ENCODE measurements around the gene TGFBR2. TPM values are rescaled to one million over a fixed set of nuclear protein-coding genes. Genes with fewer than 3 reads are reported as not detected.
A peak's percentile ranks its signal among the peaks of the same experiment; 100 is the strongest.

The TGFBR2 gene
- total RNA-seq, 1 donor from 2014 or later, result 144 TPM

- intact Hi-C loops (cut with micrococcal nuclease), result loop anchor here (10.0 kb wide), 1 partner anchor 500 kb away; no protein-coding TSS in a partner anchor
- Histone ChIP-seq H3K36me3 (peaks cover 63% of the 10 kb centered on the region), H3K9me3 (replicated peaks) (no peaks in the 10 kb centered on the region), H3K27me3 (ENCODE audit: low read depth) (no peaks in the 10 kb centered on the region), H3K4me3 (no peak overlapping the region), H3K27ac (replicated peaks) (peak overlapping the region; percentile 76), H3K4me1 (peaks cover 78% of the 10 kb centered on the region)
- no peak for DNase-seq
- TF ChIP-seq, protein P1, sequence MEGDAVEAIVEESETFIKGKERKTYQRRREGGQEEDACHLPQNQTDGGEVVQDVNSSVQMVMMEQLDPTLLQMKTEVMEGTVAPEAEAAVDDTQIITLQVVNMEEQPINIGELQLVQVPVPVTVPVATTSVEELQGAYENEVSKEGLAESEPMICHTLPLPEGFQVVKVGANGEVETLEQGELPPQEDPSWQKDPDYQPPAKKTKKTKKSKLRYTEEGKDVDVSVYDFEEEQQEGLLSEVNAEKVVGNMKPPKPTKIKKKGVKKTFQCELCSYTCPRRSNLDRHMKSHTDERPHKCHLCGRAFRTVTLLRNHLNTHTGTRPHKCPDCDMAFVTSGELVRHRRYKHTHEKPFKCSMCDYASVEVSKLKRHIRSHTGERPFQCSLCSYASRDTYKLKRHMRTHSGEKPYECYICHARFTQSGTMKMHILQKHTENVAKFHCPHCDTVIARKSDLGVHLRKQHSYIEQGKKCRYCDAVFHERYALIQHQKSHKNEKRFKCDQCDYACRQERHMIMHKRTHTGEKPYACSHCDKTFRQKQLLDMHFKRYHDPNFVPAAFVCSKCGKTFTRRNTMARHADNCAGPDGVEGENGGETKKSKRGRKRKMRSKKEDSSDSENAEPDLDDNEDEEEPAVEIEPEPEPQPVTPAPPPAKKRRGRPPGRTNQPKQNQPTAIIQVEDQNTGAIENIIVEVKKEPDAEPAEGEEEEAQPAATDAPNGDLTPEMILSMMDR (IDR thresholded peaks at IDR 0.05; ENCODE audit: borderline replicate concordance), result no peak
Observed at GRCh38 chr3:30694668-30695067, 88.3 kb downstream of the TGFBR2 start.

DNA sequence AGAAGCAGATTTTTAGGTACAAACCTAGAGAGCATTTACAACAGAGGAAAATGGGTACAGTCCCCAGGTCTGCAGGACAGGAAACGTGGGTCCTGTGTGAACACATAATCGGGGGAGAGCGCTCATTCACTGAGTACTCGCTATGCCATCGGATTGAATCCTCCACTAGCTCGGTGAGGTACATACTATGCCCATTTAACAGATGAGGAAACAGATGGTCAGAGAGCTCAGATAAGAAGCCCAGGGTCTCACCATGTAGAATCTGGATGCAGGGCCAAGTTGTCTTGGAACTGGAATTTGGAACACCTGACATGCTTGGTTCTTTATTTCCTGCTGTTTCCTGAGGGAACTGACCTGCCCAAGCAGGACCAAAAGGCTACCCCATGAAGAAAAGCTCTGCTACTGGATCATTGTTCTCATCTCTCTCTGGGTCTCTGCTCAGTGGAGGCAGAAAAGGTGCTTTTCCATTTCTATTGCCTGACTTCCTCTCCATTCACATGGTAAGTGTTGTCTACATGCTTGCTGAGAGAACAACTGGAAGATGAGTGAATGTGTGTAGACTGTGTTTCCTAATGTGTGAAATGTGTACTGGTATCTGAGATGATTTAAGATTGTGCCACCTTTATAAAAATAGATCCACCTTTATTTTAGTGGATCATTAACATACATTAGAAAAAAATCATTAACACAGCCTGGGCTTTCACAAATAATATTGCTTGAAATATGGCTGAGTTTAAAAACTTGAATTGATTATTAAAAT lies 89.1 kb downstream of the TGFBR2 start:
- Histone ChIP-seq H3K4me1 (peaks cover 70% of the 10 kb centered on the region), H3K4me3 (no peak overlapping the region), H3K36me3 (peaks cover 59% of the 10 kb centered on the region), H3K9me3 (replicated peaks) (no peaks in the 10 kb centered on the region), H3K27ac (replicated peaks) (peak overlapping the region; percentile 76), H3K27me3 (ENCODE audit: low read depth) (no peaks in the 10 kb centered on the region)
- no peak for DNase-seq
- TF ChIP-seq, protein P1 (IDR thresholded peaks at IDR 0.05; ENCODE audit: borderline replicate concordance), result no peak
- intact Hi-C loops (cut with micrococcal nuclease), result loop anchor here (10.0 kb wide), 1 partner anchor 501 kb away; no protein-coding TSS in a partner anchor

- DNase-seq, result peak; percentile 42
- H3K4me3 ChIP-seq, result no peak overlapping the region
- peaks cover 61% of the 10 kb centered on the region for H3K4me1 ChIP-seq
- no peaks in the 10 kb centered on the region for H3K27me3 ChIP-seq (ENCODE audit: low read depth)
- H3K27ac ChIP-seq (replicated peaks), result peak overlapping the region; percentile 76
- H3K9me3 ChIP-seq (replicated peaks), result no peaks in the 10 kb centered on the region
- TF ChIP-seq, protein P1 (IDR thresholded peaks at IDR 0.05; ENCODE audit: borderline replicate concordance), result no peak
- peaks cover 51% of the 10 kb centered on the region for H3K36me3 ChIP-seq
- intact Hi-C loops (cut with micrococcal nuclease), result loop anchor here (10.0 kb wide), 1 partner anchor 502 kb away; no protein-coding TSS in a partner anchor
Observed at GRCh38 chr3:30696403-30696819, 90.0 kb downstream of the TGFBR2 start.

- intact Hi-C loops (cut with micrococcal nuclease), result loop anchor here (10.0 kb wide), 1 partner anchor 502 kb away; no protein-coding TSS in a partner anchor
- peaks cover 56% of the 10 kb centered on the region for H3K4me1 ChIP-seq
- TF ChIP-seq, protein P1 (IDR thresholded peaks at IDR 0.05; ENCODE audit: borderline replicate concordance), result no peak
- no peaks in the 10 kb centered on the region for H3K27me3 ChIP-seq (ENCODE audit: low read depth)
- H3K4me3 ChIP-seq, result no peak overlapping the region
- H3K27ac ChIP-seq (replicated peaks), result peak overlapping the region; percentile 76
- H3K36me3 ChIP-seq, result peaks cover 46% of the 10 kb centered on the region
- no peak for DNase-seq
- H3K9me3 ChIP-seq (replicated peaks), result no peaks in the 10 kb centered on the region
Observed at GRCh38 chr3:30696896-30697295, 90.5 kb downstream of the TGFBR2 start.

GRCh38 chr3:30698549-30698948 lies 92.1 kb downstream of the TGFBR2 start:
- TF ChIP-seq, protein P1 (IDR thresholded peaks at IDR 0.05; ENCODE audit: borderline replicate concordance), result no peak
- peaks cover 44% of the 10 kb centered on the region for H3K36me3 ChIP-seq
- peaks cover 8% of the 10 kb centered on the region for H3K9me3 ChIP-seq (replicated peaks)
- no peak overlapping the region for H3K27ac ChIP-seq (replicated peaks)
- intact Hi-C loops (cut with micrococcal nuclease), result loop anchor here (10.0 kb wide), 1 partner anchor 504 kb away; no protein-coding TSS in a partner anchor
- peaks cover 40% of the 10 kb centered on the region for H3K4me1 ChIP-seq
- H3K4me3 ChIP-seq, result no peak overlapping the region
- H3K27me3 ChIP-seq (ENCODE audit: low read depth), result no peaks in the 10 kb centered on the region
- DNase-seq, result no peak

All from left ventricle myocardium inferior (tissue), 1 donor.